GM18861 (cell line): ENCODE data around the gene RRP1.
"Not testable (repeated sequence)": the region's sequence is repeated elsewhere in the genome, so short reads cannot be mapped to it uniquely, and the experiment has no call there.

ENCODE experiments used
- ATAC-seq: cut with Tn5 transposase; IDR thresholded peaks from one replicate; pipeline ENCODE4 v1.9.1; 2021; ENCODE audit not compliant: unreplicated experiment

RRP1 gene

GRCh38 chr21:43816611-43817071, 27.3 kb downstream of the RRP1 start:
- ATAC-seq: no peak

GRCh38 chr21:43817157-43818086, 28.0 kb downstream of the RRP1 start:
- ATAC-seq: no peak

DNA sequence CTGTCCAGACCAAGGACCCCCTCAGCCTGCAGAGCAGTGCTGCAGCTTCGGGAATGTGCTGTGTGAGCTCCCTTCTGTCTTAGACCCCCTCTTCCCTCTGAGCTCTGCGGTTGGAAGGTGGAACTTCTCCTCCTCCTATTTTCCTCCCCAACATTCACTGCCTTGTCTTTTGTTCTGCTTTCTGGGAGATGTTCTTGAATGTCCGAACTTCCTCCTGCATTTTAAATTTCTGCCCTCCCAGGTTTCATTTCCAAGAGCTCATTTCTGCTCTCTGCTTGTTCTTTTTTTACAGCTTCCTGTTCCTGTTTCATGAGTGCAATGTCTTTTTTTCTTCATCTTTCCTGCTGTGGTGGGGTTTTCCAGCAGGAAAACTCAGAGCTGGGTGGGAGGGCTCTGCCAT, 29.3 kb downstream of the RRP1 start:
- no peak for ATAC-seq

DNA sequence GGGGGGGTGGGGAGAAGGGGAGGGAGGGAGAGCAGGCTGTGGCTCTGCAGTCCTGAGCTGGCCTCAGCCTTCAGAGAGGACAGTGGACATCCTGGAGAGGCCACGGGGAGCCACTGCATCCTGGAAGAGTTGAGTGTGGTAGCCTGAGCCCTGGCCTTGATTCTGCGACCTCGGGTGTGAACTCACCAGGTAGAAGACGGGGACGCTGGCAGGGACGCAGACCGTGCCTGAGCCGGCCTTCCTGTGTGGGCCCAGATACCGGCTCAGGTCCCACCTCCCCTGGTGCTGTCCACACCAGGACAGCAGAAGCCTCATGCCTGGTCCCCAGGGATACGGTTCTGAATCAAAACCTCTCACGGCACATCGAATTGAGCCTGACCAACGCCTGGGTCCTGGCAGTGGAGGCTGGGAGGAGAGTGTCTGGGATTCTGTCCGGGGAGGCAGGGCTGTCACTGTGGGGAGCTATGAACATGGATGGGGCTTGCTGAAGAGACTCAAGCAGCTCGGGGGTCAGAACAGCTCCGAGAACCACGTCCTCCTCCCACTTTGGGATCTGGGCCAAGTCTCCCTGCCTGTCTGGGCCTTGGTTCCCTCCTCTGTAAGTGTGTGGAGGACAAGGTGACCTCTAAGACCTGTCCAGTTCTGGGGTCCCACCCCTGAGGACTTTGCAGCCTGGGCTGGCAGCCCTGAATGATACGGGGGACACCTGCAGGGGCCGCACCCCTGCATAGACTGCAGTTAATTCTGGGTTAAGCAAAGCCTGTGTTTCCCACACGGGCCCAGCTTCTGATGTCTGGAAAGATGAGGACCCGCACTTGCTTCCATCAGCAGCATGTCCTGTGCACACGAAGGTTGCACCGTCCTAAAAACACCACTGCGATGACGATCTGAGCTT, 30.4 kb downstream of the RRP1 start:
- no peak for ATAC-seq

DNA sequence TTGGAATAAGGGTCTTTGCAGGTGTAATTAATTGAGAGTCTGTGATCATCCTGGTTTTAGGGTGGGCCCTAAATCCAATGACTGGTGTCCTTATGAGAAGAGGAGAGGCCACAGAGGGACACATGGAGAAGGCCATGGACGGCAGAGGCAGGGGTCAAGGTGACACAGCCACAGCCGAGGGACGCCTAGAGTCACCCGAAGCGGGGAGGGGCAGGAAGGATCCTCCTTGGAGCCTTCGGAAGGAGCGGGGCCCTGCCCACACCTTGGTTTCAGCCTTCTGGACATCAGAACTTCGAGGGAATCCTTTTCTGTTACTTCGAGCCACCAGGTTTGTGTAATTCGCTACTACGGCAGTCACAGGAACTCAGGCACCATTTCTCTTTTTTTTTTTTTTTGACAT, 31.1 kb downstream of the RRP1 start:
- no peak for ATAC-seq

DNA sequence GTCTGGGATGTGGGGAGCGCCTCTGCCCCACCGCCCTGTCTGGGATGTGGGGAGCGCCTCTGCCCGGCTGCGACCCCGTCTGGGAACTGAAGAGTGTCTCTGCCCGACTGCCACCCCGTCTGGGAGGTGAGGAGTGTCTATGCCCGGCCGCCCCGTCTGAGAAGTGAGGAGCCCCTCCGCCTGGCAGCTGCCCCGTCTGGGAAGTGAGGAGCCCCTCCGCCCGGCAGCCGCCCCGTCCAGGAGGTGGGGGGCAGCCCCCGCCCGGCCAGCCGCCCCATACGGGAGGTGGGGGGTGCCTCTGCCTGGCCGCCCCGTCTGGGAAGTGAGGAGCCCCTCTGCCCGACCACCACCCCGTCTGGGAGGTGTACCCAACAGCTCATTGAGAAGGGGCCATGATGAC, 32.8 kb downstream of the RRP1 start:
- ATAC-seq: not testable (repeated sequence)

DNA sequence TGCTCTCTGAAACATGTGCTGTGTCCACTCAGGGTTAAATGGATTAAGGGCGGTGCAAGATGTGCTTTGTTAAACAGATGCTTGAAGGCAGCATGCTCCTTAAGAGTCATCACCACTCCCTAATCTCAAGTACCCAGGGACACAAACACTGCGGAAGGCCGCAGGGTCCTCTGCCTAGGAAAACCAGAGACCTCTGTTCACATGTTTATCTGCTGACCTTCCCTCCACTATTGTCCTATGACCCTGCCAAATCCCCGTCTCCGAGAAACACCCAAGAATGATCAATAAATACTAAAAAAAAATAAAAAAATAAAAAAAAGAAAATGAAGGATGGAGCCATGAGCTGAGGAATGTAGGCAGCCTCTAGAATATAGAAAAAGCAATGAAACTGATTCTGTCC, 33.4 kb downstream of the RRP1 start:
- ATAC-seq: not testable (repeated sequence)

GRCh38 chr21:43824333-43825241, 35.2 kb downstream of the RRP1 start:
- no peak for ATAC-seq

DNA sequence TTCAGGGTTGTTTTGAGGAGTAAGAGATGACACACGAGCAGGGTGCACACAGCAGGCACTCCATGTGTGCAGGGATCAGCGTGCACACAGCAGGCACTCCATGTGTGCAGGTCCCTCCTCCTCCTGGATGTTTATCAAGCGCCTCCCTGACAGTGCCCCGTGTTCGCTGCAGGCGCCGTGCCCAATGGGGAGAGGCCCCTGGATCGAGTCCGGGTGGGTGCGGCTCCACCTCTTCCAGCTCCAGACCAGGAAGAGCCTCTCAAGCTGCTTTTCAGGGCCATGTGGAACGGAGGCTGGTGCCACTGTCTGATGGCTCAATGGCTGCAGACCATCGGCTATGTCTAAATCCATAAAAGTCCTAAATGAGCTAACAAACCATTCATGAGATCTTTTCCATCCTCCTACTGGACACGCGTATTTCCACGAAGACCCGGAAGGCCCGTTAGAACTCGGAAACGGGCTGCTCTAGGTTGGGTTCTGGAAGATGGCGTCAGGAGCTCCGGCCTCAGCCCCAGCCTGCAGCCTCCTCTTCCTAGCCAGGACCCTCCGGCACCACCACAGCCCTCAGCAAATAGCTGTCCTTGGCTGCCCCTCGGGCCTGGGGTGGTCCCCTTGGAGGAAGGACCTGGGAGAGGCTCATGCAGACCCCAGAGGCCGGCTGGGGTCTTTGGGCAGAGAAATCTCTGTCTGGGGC, 36.0 kb downstream of the RRP1 start:
- no peak for ATAC-seq

GRCh38 chr21:43825936-43826622, 36.7 kb downstream of the RRP1 start:
- no peak for ATAC-seq

- ATAC-seq: no peak
Measured at GRCh38 chr21:43826623-43826974, 37.2 kb downstream of the RRP1 start.

- ATAC-seq: no peak
Measured at GRCh38 chr21:43827015-43827611, 37.7 kb downstream of the RRP1 start.

- ATAC-seq: no peak
Measured at GRCh38 chr21:43829161-43829560, 39.8 kb downstream of the RRP1 start.

DNA sequence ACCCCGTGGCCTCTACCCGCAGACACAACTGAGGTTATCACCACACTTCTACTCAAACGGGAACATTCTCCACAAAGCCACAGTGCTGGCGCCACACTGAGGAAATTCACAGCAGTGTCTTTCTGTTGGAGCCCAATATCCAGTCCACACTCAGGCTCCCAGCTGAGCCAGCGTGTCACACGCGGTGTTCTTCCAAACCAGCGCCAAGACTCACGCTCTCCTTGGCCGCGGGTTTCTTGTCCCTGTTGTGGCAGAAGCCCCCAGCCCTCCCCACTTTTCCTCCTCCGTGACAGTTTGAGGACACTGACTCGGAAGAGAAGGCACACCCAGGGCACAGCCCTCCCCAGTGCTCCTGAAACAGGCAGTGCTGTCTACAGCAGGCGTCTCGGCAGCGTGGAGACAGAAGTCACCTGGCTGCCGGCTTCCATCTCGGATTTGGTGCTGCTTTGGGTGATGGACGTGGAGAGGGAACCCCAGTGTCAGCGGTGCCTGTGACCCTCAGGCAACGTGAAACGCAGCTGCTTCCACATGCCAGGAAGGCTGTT, 40.3 kb downstream of the RRP1 start:
- no peak for ATAC-seq

DNA sequence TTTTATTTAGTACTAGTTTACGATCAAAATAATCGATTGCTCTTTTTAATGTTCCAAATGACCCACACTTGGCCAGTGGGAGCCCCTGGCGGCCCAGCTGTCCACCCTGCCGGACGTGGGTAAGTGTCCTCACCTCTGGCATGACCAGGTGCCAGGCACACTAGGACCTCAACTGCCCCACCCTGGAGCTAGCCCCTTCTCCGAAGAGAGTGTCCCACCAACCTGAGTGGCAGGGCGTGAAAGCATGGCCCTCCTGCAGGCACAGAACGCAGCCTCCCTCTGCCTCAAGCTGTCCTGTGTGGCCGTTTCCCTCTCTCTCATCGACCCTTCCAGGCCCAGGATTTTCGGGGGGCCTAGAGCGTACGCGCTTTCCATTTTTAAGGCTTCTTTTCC, 42.8 kb downstream of the RRP1 start:
- no peak for ATAC-seq

GRCh38 chr21:43832648-43833047, 43.3 kb downstream of the RRP1 start:
- no peak for ATAC-seq

DNA sequence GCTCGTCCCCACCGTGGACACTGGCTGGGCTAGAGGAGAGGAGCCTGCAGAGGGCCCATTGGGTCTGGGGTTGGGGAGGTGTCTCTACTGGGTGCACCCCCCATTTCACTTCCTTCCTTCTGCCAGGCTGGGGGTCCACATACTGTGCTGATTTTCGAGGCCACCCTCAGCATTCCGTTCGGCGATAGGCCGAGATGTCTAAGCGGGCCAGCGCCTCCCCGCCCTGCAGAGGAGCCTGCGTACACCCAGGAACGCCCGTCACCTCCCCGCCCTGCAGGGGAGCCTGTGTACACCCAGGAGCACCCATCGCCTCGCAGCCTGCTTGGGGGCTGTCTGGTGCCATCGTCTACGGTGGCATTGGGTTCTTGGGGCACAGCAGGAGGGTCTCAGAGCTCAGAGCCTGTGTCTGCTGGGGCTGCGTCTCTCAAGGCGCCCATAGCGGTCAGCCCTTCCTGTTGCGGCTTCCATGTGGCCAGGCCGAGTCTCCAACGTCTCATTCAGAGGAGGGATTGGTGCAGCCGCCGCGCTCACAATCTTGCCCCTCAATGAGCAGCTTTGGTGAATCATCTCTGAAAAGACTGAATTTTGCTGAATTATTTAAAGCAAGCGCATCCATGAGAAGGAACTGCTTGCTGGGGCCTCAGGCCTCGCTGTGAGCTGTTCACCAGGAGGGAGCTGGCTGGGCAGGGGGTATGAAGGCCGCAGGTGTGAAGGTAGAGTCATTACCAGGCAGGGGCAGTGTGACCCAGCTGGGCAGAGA, 44.9 kb downstream of the RRP1 start:
- no peak for ATAC-seq

DNA sequence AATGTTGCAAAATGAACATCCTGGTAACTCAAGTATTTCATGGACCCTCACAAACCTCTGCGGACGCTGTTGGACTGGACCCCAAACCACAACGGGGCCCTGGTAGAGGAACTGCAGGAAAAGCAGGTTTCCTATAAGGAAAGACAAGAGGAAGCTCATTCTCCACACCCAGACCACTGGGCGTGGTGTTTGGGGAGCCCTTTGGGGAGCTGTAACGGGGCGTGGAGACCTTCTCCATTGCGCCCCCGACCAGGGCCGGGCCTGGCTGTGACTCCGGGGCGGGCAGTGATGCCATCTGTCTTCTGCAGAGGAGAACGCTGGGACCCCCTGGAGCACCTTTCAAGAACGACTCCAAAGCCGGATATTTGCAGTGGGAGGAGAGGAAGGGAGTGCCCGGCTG, 45.7 kb downstream of the RRP1 start:
- ATAC-seq: no peak
